ENCODE measurements around the gene BRCC3.

- no peak for TF ChIP-seq POLR2AphosphoS5 (IDR thresholded peaks at IDR 0.05; ENCODE audit: insufficient read depth, low read depth, low read length)
- TF ChIP-seq CTCF (IDR thresholded peaks at IDR 0.05; ENCODE audit: extremely low read depth in 1 of 2, insufficient read depth in 1 of 2, low read depth in 1 of 2, low read length in 2 of 2): no peak
- no peak for TF ChIP-seq POLR2A (IDR thresholded peaks at IDR 0.05; ENCODE audit: low read depth, low read length)
- no peak for TF ChIP-seq EZH2 (IDR thresholded peaks at IDR 0.05; ENCODE audit: borderline replicate concordance, low read depth, low read length, severe bottlenecking)
Observed at GRCh38 chrX:155055494-155055893, 15.8 kb upstream of the BRCC3 start.

Data from endothelial cell of umbilical vein (primary cell).